GM20431 (cell line): ENCODE measurements around the gene MRAS.
"Not testable (repeated sequence)": the region's sequence is repeated elsewhere in the genome, so short reads cannot be mapped to it uniquely, and the experiment has no call there.

Source experiments
- in situ Hi-C: fragments of 300-500 bp; cut with MseI, MboI; formaldehyde crosslinking; loops from one replicate; pipeline ENCODE4 v1.15.0; 2020; ENCODE audit warnings: low sequenced_read_pairs; ENCODE audit not compliant: unreplicated experiment

The MRAS gene

GRCh38 chr3:138364356-138365252 is 16.2 kb downstream of the MRAS start:
- in situ Hi-C loops: no loop called here

- in situ Hi-C loops: no loop called here
Observed at GRCh38 chr3:138365253-138365555, 16.8 kb downstream of the MRAS start.

- in situ Hi-C loops: no loop called here
Observed at GRCh38 chr3:138366006-138366759, 17.8 kb downstream of the MRAS start.

GRCh38 chr3:138367326-138367850 is 19.0 kb downstream of the MRAS start:
- in situ Hi-C loops: no loop called here

- in situ Hi-C loops: no loop called here
Observed at GRCh38 chr3:138367911-138368310, 19.5 kb downstream of the MRAS start.

- in situ Hi-C loops: no loop called here
Observed at GRCh38 chr3:138369151-138369900, 20.9 kb downstream of the MRAS start.

- in situ Hi-C loops: no loop called here
Observed at GRCh38 chr3:138370321-138370720, 21.9 kb downstream of the MRAS start.

- in situ Hi-C loops: no loop called here
Observed at GRCh38 chr3:138371070-138371965, 22.9 kb downstream of the MRAS start.

- in situ Hi-C loops: no loop called here
Observed at GRCh38 chr3:138373087-138373735, 24.8 kb downstream of the MRAS start.

GRCh38 chr3:138373736-138374094 is 25.3 kb downstream of the MRAS start:
- in situ Hi-C loops: no loop called here

GRCh38 chr3:138374573-138375134 is 26.3 kb downstream of the MRAS start:
- in situ Hi-C loops: no loop called here

- in situ Hi-C loops: no loop called here
Observed at GRCh38 chr3:138375447-138375846, 27.1 kb downstream of the MRAS start.

- in situ Hi-C loops: no loop called here
Observed at GRCh38 chr3:138376663-138377062, 28.3 kb downstream of the MRAS start.

- in situ Hi-C loops: not testable (repeated sequence)
Observed at GRCh38 chr3:138377212-138377611, 28.8 kb downstream of the MRAS start.

GRCh38 chr3:138377804-138378203 is 29.4 kb downstream of the MRAS start:
- in situ Hi-C loops: no loop called here

GRCh38 chr3:138378331-138378730 is 30.0 kb downstream of the MRAS start:
- in situ Hi-C loops: no loop called here

- in situ Hi-C loops: no loop called here
Observed at GRCh38 chr3:138378990-138379389, 30.6 kb downstream of the MRAS start.

GRCh38 chr3:138381413-138381901 is 33.1 kb downstream of the MRAS start:
- in situ Hi-C loops: no loop called here
